Astrocyte of the cerebellum (primary cell): ENCODE results near the gene NXPH1.

Experiments used
- DNase-seq: peaks from one replicate; pipeline ENCODE4 v3.0.0-alpha.2; 2011; ENCODE audit warnings: low read depth
- H3K4me3 ChIP-seq: 2 replicates; pipeline ENCODE4 v1.5.1; 2011; ENCODE audit warnings: mild to moderate bottlenecking, low read depth, low read length, moderate library complexity
- CTCF ChIP-seq: IDR thresholded peaks from 2 replicates; pipeline ENCODE4 v1.5.1; 2012; ENCODE audit warnings: low read length, low read depth, moderate library complexity, mild to moderate bottlenecking; ENCODE audit errors: missing control alignments
- in situ Hi-C: cut with HindIII; loops from 2 replicates; pipeline ENCODE4 v1.10.0; 2017; ENCODE audit warnings: low sequenced_read_pairs

The NXPH1 gene

GRCh38 chr7:8435095-8435494 is 1.7 kb downstream of the NXPH1 start:
- no peak for DNase-seq
- TF ChIP-seq CTCF, result no peak
- in situ Hi-C loops, result no loop called here
- H3K4me3 ChIP-seq, result no peak overlapping the region

DNA sequence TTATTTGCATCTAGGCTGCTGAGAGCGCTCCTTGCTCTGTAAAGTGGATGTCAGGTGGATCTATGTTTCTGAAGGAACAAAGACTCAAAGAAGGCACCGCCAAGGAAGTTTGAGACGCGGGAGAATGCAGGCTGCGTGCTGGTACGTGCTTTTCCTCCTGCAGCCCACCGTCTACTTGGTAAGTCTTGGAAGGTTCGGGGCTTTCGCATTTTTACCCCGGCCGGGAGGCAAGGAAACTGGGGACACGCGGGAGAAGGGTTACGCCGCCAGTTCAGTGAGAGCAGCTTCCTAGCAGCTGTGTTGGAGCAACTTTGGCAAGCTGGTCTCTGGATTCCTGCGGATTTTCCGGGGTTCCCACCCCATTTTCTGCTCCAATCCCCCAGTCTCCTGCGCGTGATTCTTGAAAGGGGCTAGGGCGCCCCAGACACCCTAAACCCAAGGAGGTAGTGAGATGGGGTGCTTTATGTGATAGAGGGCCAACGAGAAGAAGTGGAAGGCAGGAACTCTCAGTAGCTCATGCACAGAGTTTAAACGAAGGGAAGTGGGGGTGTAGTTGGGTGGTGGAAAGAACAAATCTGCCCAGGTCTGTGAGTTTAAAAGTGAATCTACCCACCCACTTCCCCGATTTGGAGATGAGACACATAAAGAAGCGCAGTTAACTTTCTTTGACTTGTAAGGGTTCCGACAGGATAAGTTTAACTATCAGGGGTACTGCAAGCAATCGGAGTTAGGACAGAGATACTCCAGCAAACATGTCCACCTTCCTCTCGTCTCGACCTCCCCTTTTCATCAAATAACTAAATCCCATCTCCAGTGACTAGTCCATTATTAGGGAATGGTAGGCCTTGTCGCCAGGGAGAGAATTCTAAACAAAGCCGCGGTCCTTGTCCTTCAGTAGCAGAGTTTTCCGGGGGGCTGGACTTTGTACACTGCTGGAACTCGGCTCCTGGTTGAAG is 2.5 kb downstream of the NXPH1 start:
- no peak for TF ChIP-seq CTCF
- H3K4me3 ChIP-seq, result no peak overlapping the region
- DNase-seq, result no peak
- in situ Hi-C loops, result no loop called here

DNA sequence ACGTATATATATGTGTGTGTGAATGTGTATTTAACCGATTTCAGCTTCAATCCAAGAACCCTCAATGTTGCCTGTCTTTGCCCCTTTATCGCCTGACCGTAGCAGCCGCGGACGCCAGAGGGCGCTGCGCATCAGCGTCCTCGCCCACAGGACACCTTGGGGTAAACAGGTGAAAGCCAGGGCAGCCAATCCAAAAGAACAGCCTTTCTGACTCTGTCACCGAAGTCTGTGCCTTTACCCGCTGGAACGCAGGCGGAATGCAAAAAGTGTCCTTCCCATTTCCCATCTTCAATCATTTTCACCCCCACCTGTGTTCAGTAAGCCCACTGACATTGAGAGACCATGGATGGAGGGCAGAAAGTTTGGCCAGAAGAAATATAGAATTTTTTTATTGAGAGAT is 3.6 kb downstream of the NXPH1 start:
- in situ Hi-C loops, result no loop called here
- TF ChIP-seq CTCF, result peak; percentile 57
- DNase-seq, result no peak
- H3K4me3 ChIP-seq, result no peak overlapping the region

DNA sequence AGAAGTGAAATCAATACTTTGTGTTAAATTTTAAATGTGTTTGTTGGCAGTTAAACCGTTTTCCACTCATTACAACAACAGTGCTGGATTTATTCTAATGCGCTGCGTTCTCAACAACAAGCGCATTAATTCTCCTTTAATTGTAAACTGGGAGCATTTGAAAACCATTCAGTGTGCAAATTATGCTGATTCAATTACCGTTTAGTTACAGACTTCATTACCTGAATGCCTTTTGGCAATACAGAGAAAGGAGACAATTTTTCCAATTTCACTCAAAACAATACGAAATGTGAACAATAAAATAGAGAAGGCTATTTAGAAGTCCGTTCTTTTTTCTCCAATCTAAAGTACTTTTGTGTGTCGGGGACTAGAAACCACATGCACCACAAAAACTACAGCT is 4.2 kb downstream of the NXPH1 start:
- no peak for TF ChIP-seq CTCF
- in situ Hi-C loops, result no loop called here
- no peak overlapping the region for H3K4me3 ChIP-seq
- no peak for DNase-seq

- in situ Hi-C loops, result no loop called here
- no peak for TF ChIP-seq CTCF
- no peak overlapping the region for H3K4me3 ChIP-seq
- no peak for DNase-seq
These were observed 7.3 kb downstream of the NXPH1 start for GRCh38 chr7:8440670-8441069.

DNA sequence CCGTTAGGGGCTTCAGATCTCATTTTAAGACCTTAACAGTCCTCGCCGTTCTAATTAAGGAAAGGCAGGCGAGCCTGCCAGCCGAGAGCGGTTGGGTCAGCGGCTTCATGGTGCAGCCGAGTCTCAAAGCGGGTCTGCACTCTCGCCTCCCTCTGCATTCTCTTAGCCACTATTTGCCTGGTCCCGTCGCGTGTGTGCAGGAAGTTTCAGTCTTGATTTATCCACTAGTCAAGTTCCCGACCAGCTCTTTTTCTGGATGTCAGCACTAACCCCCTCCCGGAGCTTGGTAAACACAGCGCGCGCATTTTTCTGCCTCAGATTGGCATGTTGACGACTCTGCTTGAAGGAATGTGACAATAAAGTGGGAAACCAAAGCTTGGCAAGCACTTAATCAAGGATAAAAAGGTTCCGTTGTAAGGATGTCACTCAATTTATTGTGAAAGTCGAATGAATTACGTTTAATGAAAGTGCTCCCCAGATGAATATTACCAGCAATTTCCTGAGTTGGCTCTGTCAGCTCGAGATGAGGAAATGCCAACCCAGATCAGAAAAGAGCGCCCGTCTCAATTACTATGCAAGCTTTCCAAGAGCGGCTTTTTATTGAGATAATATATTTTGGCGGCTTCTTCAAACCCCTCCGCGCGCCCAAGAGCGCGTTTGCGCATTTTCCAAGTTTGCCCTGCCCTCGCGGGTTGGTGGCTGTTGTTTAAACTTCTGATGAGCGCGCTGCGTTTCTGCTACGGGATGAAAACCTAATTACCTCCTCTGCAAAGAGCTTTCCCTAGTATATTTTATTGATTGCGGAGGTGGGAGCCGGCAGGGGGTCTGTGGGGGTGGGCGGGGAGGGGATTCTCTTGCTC is 7.9 kb downstream of the NXPH1 start:
- TF ChIP-seq CTCF, result no peak
- in situ Hi-C loops, result no loop called here
- DNase-seq, result no peak
- no peak overlapping the region for H3K4me3 ChIP-seq
